ENCODE results near the gene DNAH12. TPM values are rescaled to one million over a fixed set of nuclear protein-coding genes. Genes with fewer than 3 reads are reported as not detected.

The DNAH12 gene
- total and polyA plus RNA-seq, 9 of the 15 experiments (the other 6 are each of a cell fraction or from before 2014, with no cell fraction given): 0.01 to 0.04 (median 0.01) TPM; not detected in 5

DNA sequence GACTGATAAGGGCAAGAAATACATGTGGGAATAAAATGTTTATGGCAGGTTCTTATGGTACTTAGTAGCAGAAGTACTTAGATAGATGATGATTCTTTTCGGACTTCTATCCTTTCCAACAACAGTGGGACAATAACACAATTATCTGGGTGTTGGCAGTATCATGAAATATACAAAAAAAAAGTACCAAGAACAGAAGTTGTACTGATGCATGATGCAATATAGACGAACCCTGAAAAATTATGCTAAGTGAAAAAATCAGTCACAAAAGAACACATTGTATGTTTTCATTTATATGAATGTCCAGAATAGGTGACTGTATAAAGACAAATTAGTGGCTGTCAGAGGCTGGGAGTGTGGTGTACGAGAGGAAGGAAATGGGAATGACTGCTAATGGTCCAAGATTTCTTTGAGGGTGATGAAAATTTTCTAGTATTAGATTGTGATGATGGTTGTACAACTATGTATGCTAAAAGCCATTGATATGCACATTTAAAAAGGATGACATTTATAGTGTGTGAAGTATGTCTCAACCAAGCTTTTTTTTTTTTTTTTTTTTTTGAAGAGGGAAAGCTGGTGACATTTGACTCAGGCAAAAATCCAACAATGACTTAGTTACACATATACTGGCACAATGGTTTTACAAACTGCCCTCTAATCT is 32.0 kb upstream of the DNAH12 start (continued):
- TF ChIP-seq HNRNPUL1 (IDR thresholded peaks at IDR 0.05; ENCODE audit: low read length) (no peak), HNRNPLL (IDR thresholded peaks at IDR 0.05; ENCODE audit: low read depth, low read length, poor library complexity, severe bottlenecking) (no peak)

- Histone ChIP-seq H3K4me1 (replicated peaks in 1 of 2; ENCODE audit: control insufficient read depth in 2 of 2, insufficient read depth in 2 of 2, low read length in 2 of 2) (no peaks in the 10 kb centered on the region; a peak in 1 of 5 replicates), H3K9ac (ENCODE audit: insufficient read depth in 1 of 2, low read depth in 2 of 2, low read length in 2 of 2) (no peak overlapping the region), H3K27ac (ENCODE audit: extremely low read depth, low read depth, low read length) (no peak overlapping the region), H3K9me3 (replicated peaks; ENCODE audit: control insufficient read depth, insufficient read depth, low read depth, low read length) (no peaks in the 10 kb centered on the region), H3K4me2 (ENCODE audit: insufficient read depth, low read length) (no peak overlapping the region), H4K20me1 (replicated peaks; ENCODE audit: control insufficient read depth, insufficient read depth, low read length) (no peaks in the 10 kb centered on the region), H3K36me3 (ENCODE audit: control insufficient read depth, insufficient read depth, low read length) (peaks cover 71% of the 10 kb centered on the region; the same call in 2 of the 3 replicates), H3K9me1 (ENCODE audit: control insufficient read depth, insufficient read depth, low read length) (no peaks in the 10 kb centered on the region), H3K27me3 (ENCODE audit: control insufficient read depth in 2 of 2, insufficient read depth in 2 of 2, low read length in 2 of 2) (no peaks in the 10 kb centered on the region), H3K79me2 (ENCODE audit: control insufficient read depth, insufficient read depth, low read length) (peaks cover 15% of the 10 kb centered on the region; the same call in 2 of the 3 replicates), H2AFZ (ENCODE audit: low read depth, low read length) (no peak overlapping the region), H3K4me3 (no peak overlapping the region)
- in situ Hi-C loops (cut with MboI) (no loop called here), intact Hi-C loops (cut with micrococcal nuclease) (no loop called here)
- BruUV-seq (replicated peaks): no TSS peak
- ChIA-PET POLR2A (interaction anchor here (1.2 to 1.6 kb wide), 2 partner anchors 9 to 10 kb away, joined by 3 to 5 read pairs; no protein-coding TSS in a partner anchor), CTCF (ENCODE audit: low intra/inter-chr PET ratio) (no interaction called here)
- TF ChIP-seq HMGN3 (IDR thresholded peaks at IDR 0.05; ENCODE audit: borderline replicate concordance, extremely low read depth, insufficient read length, low read depth, low read length) (no peak), SAP30 (IDR thresholded peaks at IDR 0.05; ENCODE audit: borderline replicate concordance, insufficient read depth, low read depth, low read length, poor library complexity, severe bottlenecking) (no peak), CSDE1 (IDR thresholded peaks at IDR 0.05) (no peak), ZNF274 (IDR thresholded peaks at IDR 0.05; ENCODE audit: borderline replicate concordance, low read depth, low read length) (no peak), MLLT1 (IDR thresholded peaks at IDR 0.05) (no peak), CREB5 (CRISPR knock-in tag; IDR thresholded peaks at IDR 0.05) (no peak), TAF9B (IDR thresholded peaks at IDR 0.05; ENCODE audit: partially characterized antibody) (no peak), SNAPC5 (CRISPR knock-in tag; IDR thresholded peaks at IDR 0.05) (no peak), ZNF512 (tag; IDR thresholded peaks at IDR 0.05) (no peak), WHSC1 (IDR thresholded peaks at IDR 0.05; ENCODE audit: low read length) (no peak)
- TF ChIP-seq, protein P1, sequence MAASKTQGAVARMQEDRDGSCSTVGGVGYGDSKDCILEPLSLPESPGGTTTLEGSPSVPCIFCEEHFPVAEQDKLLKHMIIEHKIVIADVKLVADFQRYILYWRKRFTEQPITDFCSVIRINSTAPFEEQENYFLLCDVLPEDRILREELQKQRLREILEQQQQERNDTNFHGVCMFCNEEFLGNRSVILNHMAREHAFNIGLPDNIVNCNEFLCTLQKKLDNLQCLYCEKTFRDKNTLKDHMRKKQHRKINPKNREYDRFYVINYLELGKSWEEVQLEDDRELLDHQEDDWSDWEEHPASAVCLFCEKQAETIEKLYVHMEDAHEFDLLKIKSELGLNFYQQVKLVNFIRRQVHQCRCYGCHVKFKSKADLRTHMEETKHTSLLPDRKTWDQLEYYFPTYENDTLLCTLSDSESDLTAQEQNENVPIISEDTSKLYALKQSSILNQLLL (CRISPR knock-in tag; IDR thresholded peaks at IDR 0.05; ENCODE audit: borderline replicate concordance): no peak
- FAIRE-seq: no peak
- DNase-seq (ENCODE audit: extremely low read depth in 1 of 4, low spot score in 3 of 4): no peak
- ATAC-seq: no peak
- WGBS (ENCODE audit: insufficient coverage, low coverage, missing lambda C conversion rate): 77% methylated on average over 3 of the region's 3 CpGs
These were observed 28.0 kb upstream of the DNAH12 start for GRCh38 chr3:57572096-57572495.
